GM23248 (cell line): Measurements from ENCODE around the gene RNASEL. TPM values are rescaled to one million over a fixed set of nuclear protein-coding genes. Genes with fewer than 3 reads are reported as not detected.

Experiments used
- DNase-seq: peaks from one replicate; pipeline ENCODE4 v3.0.0-alpha.2; 2015
- H2AFZ ChIP-seq: fragments of 200-600 bp; sonication (generic); 2 replicates; pipeline ENCODE4 v1.6.1; 2016; ENCODE audit warnings: antibody characterized with exemption
- H3F3A ChIP-seq: fragments of 200-600 bp; sonication (generic); 2 replicates; pipeline ENCODE4 v1.6.1; 2016; ENCODE audit warnings: mild to moderate bottlenecking, antibody characterized with exemption, mixed run types; ENCODE audit not compliant: insufficient read depth
- H3K27ac ChIP-seq: fragments of 200-600 bp; sonication (generic); 2 replicates; pipeline ENCODE4 v1.5.1; 2016; ENCODE audit warnings: mild to moderate bottlenecking
- H3K27me3 ChIP-seq: fragments of 200-600 bp; sonication (generic); replicated peaks from 2 replicates; pipeline ENCODE4 v1.6.1; 2016; ENCODE audit warnings: mild to moderate bottlenecking; ENCODE audit not compliant: insufficient read depth
- H3K36me3 ChIP-seq: fragments of 200-600 bp; sonication (generic); 2 replicates; pipeline ENCODE4 v1.6.1; 2016; ENCODE audit warnings: low read depth, mild to moderate bottlenecking
- H3K4me1 ChIP-seq: fragments of 200-600 bp; sonication (generic); 2 replicates; pipeline ENCODE4 v1.6.1; 2016; ENCODE audit warnings: mild to moderate bottlenecking; ENCODE audit not compliant: insufficient read depth
- H3K4me2 ChIP-seq: fragments of 200-600 bp; sonication (generic); one replicate; pipeline ENCODE4 v1.6.1; 2016; ENCODE audit warnings: mild to moderate bottlenecking; ENCODE audit not compliant: unreplicated experiment
- H3K4me3 ChIP-seq: fragments of 200-600 bp; sonication (generic); 2 replicates; pipeline ENCODE4 v1.5.1; 2016; ENCODE audit warnings: mild to moderate bottlenecking
- H3K79me2 ChIP-seq: fragments of 200-600 bp; sonication (generic); 2 replicates; pipeline ENCODE4 v1.6.1; 2016; ENCODE audit warnings: mild to moderate bottlenecking; ENCODE audit not compliant: insufficient read depth
- H3K9ac ChIP-seq: fragments of 200-600 bp; sonication (generic); 2 replicates; pipeline ENCODE4 v1.6.1; 2016; ENCODE audit warnings: mild to moderate bottlenecking
- H3K9me2 ChIP-seq: fragments of 200-600 bp; sonication (generic); 2 replicates; pipeline ENCODE4 v1.6.1; 2016; ENCODE audit warnings: mixed run types, mild to moderate bottlenecking, moderate library complexity; ENCODE audit not compliant: insufficient read depth
- H3K9me3 ChIP-seq: fragments of 200-600 bp; sonication (generic); one replicate; pipeline ENCODE4 v1.6.1; 2017; ENCODE audit warnings: low read depth
- H4K20me1 ChIP-seq: fragments of 200-600 bp; sonication (generic); 2 replicates; pipeline ENCODE4 v1.6.0; 2016; ENCODE audit not compliant: insufficient read depth
- EZH2 ChIP-seq: fragments of 200-600 bp; sonication (generic); IDR thresholded peaks from 2 replicates; pipeline ENCODE4 v1.6.1; 2018; ENCODE audit warnings: antibody characterized with exemption, mild to moderate bottlenecking; ENCODE audit not compliant: insufficient read depth, poor library complexity, severe bottlenecking
- EZH2phosphoT487 ChIP-seq: fragments of 200-600 bp; sonication (generic); IDR thresholded peaks from 2 replicates; pipeline ENCODE4 v1.6.1; 2018; ENCODE audit warnings: antibody characterized with exemption, moderate library complexity, mild to moderate bottlenecking, low read depth; ENCODE audit not compliant: insufficient read depth
- in situ Hi-C: fragments of 300-500 bp; cut with MboI; formaldehyde crosslinking; loops from 2 replicates; pipeline ENCODE4 v1.15.0; 2020
- polyA plus RNA-seq: library from polyadenylated mRNA; unstranded; fragments of >200 nt; fragmentation: Nextera tagmentation; extraction: Ambion mirVana; gene quantifications from 2 replicates; pipeline ENCODE4 v1.2.1, GENCODE V29; 2016
- small RNA-seq: library from RNA; depleted of rRNA; stranded (forward); fragments of <200 nt; gene quantifications from one replicate; pipeline ENCODE3, GENCODE V24; 2014; ENCODE audit warnings: low read depth, low replicate concordance
- total RNA-seq: library from RNA; depleted of rRNA; stranded (reverse); fragments of >200 nt; shearing (Covaris generic); gene quantifications from 2 replicates; pipeline ENCODE4 v1.2.3, GENCODE V29; 2014; rRNA removed

The RNASEL gene
- total and polyA plus RNA-seq, 2 experiments from 2014 or later: 7.9 to 10.1 TPM

- H3K9me3 ChIP-seq: no peaks in the 10 kb centered on the region
- no peak overlapping the region for H3K9ac ChIP-seq
- H3K27ac ChIP-seq: no peak overlapping the region
- peaks cover 4% of the 10 kb centered on the region for H3K4me1 ChIP-seq
- H3K36me3 ChIP-seq: no peaks in the 10 kb centered on the region
- in situ Hi-C loops: no loop called here
- H3K27me3 ChIP-seq: no peaks in the 10 kb centered on the region; the same call in 1 of the 2 replicates
- H2AFZ ChIP-seq: no peak overlapping the region
- no peak overlapping the region for H3K4me3 ChIP-seq
- no peaks in the 10 kb centered on the region for H3K79me2 ChIP-seq
- H3F3A ChIP-seq: no peaks in the 10 kb centered on the region
- TF ChIP-seq EZH2phosphoT487: no peak
- TF ChIP-seq EZH2: no peak
- H3K9me2 ChIP-seq: no peaks in the 10 kb centered on the region
- H4K20me1 ChIP-seq: no peaks in the 10 kb centered on the region
- no peak for DNase-seq
- H3K4me2 ChIP-seq: no peak overlapping the region
These were observed 63.7 kb downstream of the RNASEL start for GRCh38 chr1:182525342-182525741.

Small RNA genes within 50 kb of the gene (small RNA-seq; reads per million reads assigned to genes)
- gene RF00017: not detected

Other genes with a start within 250 kb of the RNASEL start
- 160 and 175 TPM in 2 replicates for gene GLUL, start 197.5 kb downstream of the RNASEL start, total RNA-seq
- 119 and 127 TPM in 2 replicates for gene GLUL, start 197.5 kb downstream of the RNASEL start, polyA plus RNA-seq
- gene TEDDM1, start 188.6 kb downstream of the RNASEL start, total RNA-seq: not detected in 2 replicates
- gene TEDDM1, start 188.6 kb downstream of the RNASEL start, polyA plus RNA-seq: not detected in 2 replicates
- gene RGSL1, start 139.1 kb downstream of the RNASEL start, total RNA-seq: not detected in 2 replicates
- not detected in 2 replicates for gene RGSL1, start 139.1 kb downstream of the RNASEL start, polyA plus RNA-seq
- gene RGS16, start 15.1 kb upstream of the RNASEL start, total RNA-seq: 0.11 and 0.89 TPM in 2 replicates
- gene RGS16, start 15.1 kb upstream of the RNASEL start, polyA plus RNA-seq: 0.33 and 0.41 TPM in 2 replicates
- gene RGS8, start 95.3 kb upstream of the RNASEL start, total RNA-seq: not detected in 2 replicates
- gene RGS8, start 95.3 kb upstream of the RNASEL start, polyA plus RNA-seq: not detected in 2 replicates
- 1.0 and 5.0 TPM in 2 replicates for gene NPL, start 200.5 kb upstream of the RNASEL start, total RNA-seq
- gene NPL, start 200.5 kb upstream of the RNASEL start, polyA plus RNA-seq: 3.0 TPM in 2 replicates